Liver (tissue), 5 donors: ENCODE results near the gene NACA. TPM values are rescaled to one million over a fixed set of nuclear protein-coding genes. Genes with fewer than 3 reads are reported as not detected.

ENCODE experiments used
- polyA plus RNA-seq, 2 donors: library from polyadenylated mRNA; stranded (reverse) in 1 of 2; unstranded in 1 of 2; fragments of 200-250 nt in 1 of 2; fragments of >200 nt in 1 of 2; fragmentation: Nextera tagmentation in 1 of 2; extraction: Ambion mirVana in 1 of 2; gene quantifications; one replicate each; pipeline versions ENCODE4 v1.2.1 to v1.2.3, GENCODE V29; 2013 to 2015
- small RNA-seq: library from RNA; depleted of rRNA; stranded (forward); fragments of <200 nt; gene quantifications from one replicate; pipeline ENCODE3, GENCODE V24; 2014
- total RNA-seq, 2 donors: library from RNA; depleted of rRNA; stranded (reverse); fragments of >200 nt; gene quantifications; one replicate each; pipeline ENCODE4 v1.2.3, GENCODE V29; 2014
- donor health status: healthy.
- donor health status: healthy.
- donor health status: healthy.

Gene NACA
- total and polyA plus RNA-seq, 4 donors: 365 to 695 (median 456) TPM

Small RNA genes within 50 kb of the gene (small RNA-seq; reads per million reads assigned to genes)
- gene RN7SL809P: not detected

Other genes starting within 250 kb of the NACA start
- 10 to 100 TPM; 42.2 to 53.8 TPM for gene GLS2, start 237.1 kb downstream of the NACA start, total RNA-seq
- gene GLS2, start 237.1 kb downstream of the NACA start, polyA plus RNA-seq: 10 to 100 TPM; 28.0 to 53.7 TPM
- gene RBMS2, start 203.5 kb downstream of the NACA start, total RNA-seq: 1 to 10 TPM; 2.3 to 3.8 TPM
- gene RBMS2, start 203.5 kb downstream of the NACA start, polyA plus RNA-seq: 1 to 10 TPM; 1.2 to 1.3 TPM
- 10 to 100 TPM; 23.0 to 31.9 TPM for gene BAZ2A, start 95.0 kb downstream of the NACA start, total RNA-seq
- 10 to 100 TPM; 12.8 to 21.0 TPM for gene BAZ2A, start 95.0 kb downstream of the NACA start, polyA plus RNA-seq
- 100 to 1,000 TPM; 273 to 347 TPM for gene ATP5F1B, start 79.3 kb downstream of the NACA start, total RNA-seq
- 100 to 1,000 TPM; 528 to 569 TPM for gene ATP5F1B, start 79.3 kb downstream of the NACA start, polyA plus RNA-seq
- 10 to 100 TPM; 65.0 to 87.2 TPM for gene PTGES3, start 37.0 kb downstream of the NACA start, total RNA-seq
- 10 to 100 TPM; 75.4 to 94.1 TPM for gene PTGES3, start 37.0 kb downstream of the NACA start, polyA plus RNA-seq
- 10 to 100 TPM in 1 of 2 donors, 1 to 10 TPM in 1; 7.2 to 24.8 TPM for gene PRIM1, start 27.0 kb upstream of the NACA start, total RNA-seq
- gene PRIM1, start 27.0 kb upstream of the NACA start, polyA plus RNA-seq: 1 to 10 TPM; 2.7 to 3.7 TPM
- gene HSD17B6, start 38.0 kb upstream of the NACA start, total RNA-seq: 1,000 to 10,000 TPM in 1 of 2 donors, 1 to 10 TPM in 1; 3.0 to 1,013 TPM
- 100 to 1,000 TPM; 662 to 748 TPM for gene HSD17B6, start 38.0 kb upstream of the NACA start, polyA plus RNA-seq
- gene SDR9C7, start 209.1 kb upstream of the NACA start, total RNA-seq: not detected
- not detected for gene SDR9C7, start 209.1 kb upstream of the NACA start, polyA plus RNA-seq
- gene RDH16, start 232.3 kb upstream of the NACA start, total RNA-seq: 100 to 1,000 TPM in 1 of 2 donors, 10 to 100 TPM in 1; 12.9 to 382 TPM
- gene RDH16, start 232.3 kb upstream of the NACA start, polyA plus RNA-seq: 100 to 1,000 TPM; 187 to 251 TPM